NCI-H2107 (cell line): ENCODE measurements around the gene KDM4B.
"Not testable (repeated sequence)": the region's sequence is repeated elsewhere in the genome, so short reads cannot be mapped to it uniquely, and the experiment has no call there.

Experiments
- DNase-seq: peaks from one replicate; lab custom pipeline; 2025; lab: John Stamatoyannopoulos, UW

The KDM4B gene

DNA sequence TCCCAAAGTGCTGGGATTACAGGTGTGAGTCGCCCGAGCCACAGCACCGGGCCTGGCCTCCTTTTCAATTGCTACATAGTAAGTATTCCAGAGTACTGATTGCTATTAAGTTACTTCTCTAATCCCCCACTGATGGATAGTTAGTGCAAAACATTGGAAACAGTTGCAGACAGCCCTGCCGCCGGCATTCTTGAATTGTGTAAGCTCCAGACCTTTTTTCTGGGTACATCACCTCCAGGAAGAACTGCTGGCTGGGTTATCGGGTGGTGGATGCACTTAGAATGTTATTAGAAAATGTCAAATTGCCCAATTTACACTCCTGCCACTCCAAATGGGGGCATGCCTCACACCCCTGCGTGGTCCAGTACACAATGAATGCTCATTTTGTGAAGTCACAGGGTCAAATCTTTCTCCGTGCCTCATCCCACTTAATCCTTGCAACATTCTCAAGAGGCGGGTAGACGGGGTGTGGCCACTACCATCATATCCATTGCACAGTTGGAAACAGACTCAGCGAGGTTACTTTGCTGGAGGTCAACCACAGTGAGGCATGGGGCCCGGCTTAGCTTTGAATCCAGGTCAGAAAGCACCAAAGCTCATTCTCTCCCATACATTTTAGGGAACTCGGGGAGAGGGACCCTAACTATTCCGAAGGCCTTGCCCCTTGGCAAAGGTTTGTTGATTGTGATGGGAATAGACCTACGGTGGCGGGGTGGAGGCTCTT lies 1.0 kb upstream of the KDM4B start:
- no peak for DNase-seq

DNA sequence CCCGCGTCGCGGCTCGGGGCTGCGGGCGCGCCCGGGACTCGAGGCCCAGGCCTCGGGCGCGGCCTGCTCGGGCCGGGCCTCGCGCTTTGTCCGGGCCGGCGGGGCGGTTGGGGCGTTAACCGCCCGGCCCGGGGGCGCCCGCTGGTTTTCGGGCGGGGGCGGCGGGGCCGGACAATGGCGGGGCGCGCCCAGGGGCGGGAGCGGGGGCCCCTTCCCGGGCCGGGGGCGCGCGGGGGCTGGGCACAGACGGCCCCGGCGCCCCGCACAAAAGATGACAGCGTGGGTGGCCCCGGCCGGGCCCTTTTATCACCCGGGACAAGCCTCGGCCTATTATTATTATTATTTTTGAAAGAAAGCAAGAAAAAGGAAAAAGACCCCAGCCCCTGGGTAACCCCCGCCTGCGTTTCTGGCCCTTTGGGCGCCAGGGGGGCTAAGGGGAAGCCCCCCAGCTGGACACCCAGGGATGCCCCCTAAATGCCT lies 419 bp downstream of the KDM4B start:
- DNase-seq: no peak

DNA sequence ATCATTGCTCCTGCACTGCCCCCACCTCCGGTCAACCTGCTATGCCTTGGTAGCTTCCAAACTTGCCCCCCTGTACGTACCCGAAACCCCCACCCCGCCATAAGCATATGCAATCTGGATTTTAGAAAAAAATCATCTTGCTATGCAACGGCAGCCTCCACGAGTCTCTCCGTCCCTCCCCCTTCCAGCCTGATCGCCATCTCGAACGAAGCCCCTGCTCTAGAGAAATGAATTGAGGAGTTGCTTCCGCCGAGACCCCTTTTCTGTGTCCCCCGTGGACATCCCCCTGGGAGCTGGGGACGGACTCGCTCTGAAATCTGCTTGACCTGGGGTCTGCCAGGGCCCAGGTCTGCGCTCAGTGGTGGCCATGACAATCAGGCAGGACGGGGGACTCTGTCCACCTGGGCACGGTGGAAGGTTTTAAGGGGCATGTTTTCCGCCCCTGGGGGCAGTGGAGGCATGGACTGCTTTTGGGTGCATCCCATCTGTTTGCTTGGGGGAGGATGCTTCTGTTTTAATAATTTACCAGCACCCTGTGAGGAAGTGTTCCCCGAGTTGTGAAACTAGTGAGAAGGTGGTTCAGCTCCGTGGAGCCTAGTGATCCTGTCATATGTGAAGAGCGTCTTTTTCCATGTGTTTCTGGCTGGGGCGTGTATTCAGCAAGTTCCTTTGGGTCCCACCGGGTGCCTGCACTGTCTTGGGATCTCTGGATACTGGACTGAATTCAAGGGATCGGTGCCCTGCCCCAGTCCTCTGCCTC lies 1.0 kb downstream of the KDM4B start:
- no peak for DNase-seq

DNA sequence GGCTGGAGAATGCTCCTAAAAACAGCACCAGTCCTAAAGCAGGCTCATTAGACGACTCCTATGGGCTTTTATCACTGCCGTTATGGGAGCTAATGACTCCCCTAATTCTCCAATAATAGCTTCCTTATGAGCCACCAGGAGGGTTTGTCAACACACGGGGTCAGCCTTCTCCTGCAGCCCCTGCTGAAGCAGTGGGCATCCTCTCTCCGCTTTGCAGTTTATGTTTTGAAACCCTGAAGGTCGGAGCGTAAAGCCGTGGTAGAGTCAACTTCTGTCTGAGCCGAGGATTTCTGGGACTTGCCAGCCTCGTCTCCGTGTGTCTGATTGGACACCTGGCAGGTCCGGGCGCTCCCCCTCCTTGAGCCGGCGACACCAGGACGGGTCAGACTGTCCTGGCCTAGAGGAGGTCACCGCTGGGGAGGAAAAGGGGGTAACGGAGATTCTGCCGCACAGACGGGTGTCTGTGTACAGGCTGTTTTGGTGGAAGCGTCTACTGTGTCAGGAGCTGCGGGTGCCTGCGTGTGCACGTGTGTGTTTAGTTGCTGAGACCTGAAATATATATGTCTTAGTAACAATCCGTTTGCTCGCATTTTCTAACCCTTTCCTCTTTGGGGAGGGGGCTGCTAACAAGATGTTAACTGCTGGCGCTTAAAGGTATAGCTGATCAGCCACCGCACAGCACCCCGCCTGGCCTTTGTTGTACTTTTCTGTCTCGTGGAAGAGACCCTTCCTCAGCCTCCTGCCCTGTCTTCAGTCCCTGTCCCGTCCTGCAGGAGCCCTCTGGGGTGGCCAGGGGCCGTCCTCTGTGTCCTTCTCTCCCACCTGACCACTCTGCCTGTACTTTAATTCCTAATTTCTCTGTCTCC lies 1.9 kb downstream of the KDM4B start:
- no peak for DNase-seq

DNA sequence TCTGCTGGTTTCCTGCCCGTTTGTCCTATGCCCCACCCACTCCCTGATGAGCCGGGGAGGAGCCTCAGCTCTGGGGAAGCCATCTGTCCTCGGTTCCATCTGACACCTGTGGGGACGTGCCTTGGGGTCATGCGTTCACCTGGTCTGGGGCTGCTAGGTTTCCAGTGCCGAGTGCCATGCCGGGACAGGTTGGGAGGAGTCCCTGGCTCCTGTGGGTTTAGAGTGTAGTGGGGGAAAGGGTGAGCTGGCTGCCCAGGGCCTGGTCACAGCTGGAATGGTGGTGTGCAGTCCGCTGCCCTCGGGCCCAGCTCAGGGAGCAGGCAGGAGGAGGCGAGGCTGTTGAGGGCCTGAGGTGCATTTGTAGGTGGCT lies 2.5 kb downstream of the KDM4B start:
- DNase-seq: no peak

GRCh38 chr19:4971816-4972495 lies 3.0 kb downstream of the KDM4B start:
- DNase-seq: no peak

GRCh38 chr19:4972509-4973230 lies 3.8 kb downstream of the KDM4B start:
- no peak for DNase-seq

GRCh38 chr19:4974880-4975469 lies 6.1 kb downstream of the KDM4B start:
- DNase-seq: no peak

DNA sequence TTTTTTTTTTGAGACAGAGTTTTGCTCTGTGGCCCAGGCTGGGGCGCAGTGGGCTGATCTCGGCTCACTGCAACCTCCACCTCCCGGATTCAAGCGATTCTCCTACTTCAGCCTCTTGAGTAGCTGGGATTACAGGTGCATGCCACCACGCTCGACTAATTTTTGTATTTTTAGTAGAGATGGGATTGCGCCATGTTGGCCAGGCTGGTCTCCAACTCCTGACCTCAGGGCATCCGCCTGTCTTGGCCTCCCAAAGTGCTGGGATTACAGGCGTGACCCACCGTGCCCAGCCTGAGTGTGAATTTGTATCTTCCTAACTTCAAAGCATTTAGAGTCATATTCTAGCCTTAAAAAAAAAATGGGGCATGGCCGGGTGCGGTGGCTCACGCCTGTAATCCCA lies 6.7 kb downstream of the KDM4B start:
- not testable (repeated sequence) for DNase-seq

DNA sequence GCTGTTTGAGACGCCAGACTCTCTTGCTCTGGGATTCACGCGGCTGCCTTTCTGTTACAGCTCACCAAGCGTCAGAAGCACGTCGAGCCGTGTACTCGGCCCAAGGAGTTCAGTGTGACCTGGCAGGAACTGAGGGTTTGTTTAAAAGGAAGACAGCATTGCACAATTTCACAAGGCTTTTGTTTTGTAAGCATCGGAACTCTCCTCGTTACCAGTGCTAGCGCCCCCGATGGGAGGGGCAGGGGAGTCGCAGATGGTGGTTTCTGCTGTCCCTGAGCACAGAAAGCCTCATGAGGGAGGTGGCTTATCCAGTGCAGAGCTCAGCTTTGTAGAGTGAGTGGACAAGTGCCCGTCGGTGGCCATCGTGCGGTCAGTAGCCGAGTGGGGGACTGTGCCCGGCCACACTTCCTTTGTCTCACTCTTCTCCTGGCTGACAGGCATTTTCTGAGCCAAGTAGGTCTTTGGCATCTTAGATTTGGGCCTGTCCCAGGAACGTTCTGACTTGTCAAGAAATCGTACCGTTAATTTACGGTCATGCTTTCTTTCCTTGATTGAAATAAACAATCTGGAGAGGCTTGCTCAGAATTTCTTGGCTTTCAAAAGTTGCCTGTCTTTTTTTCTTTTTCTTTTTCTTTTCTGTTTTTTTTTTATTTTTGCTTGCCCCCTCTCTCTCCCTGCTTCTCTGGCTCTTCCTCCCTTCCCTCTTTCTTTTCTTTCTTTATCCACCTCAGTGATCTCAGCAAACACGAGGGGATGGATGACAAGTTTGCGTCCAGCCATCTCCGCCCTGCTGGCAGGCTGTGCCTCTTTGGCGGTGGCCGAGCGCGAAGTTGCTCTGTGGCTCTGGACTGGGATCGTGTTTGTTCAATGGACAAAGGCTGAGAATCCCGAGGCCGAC lies 7.7 kb downstream of the KDM4B start:
- no peak for DNase-seq

DNA sequence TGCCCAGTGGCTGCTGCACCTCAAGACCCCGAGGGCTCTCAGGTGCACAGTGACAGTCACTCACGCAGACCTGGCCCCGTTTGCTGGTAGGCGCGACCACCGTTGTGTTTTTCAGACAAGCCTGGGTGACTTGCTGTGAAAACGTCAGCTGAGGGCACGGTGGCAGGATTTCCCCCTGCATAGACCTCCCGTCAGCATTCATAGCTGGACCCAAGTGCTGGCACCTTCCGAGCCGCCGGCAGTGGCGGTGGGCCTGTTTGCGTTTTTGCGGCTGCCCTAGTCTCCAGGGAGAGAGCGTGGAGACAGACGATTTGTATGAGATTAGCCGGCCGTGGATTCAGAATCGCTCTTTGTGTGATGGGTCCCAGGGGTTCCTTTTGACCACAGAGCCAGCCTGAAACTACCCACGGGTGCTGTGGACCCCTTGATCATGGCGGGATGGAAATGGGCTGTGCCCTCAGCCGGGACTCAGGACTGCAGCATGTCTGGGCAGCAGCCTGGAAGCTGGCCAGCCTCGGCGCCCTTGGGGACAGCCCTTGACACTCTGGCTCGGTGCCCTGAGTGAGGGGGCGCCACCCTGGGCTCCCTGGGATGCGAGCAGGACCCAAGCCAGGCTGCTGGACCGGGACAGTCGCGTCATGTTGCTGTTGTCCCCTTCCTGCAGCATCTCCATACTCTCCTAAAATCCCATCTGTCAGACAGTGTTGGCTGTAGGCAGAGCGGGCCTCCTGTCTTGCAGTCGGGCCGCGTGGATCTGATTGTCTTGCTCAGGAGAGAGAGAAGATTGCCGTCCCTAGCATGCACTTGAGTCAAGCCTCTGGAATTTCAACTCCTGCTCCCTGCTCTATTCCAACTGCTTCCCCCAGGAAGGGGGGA lies 8.6 kb downstream of the KDM4B start:
- DNase-seq: no peak

DNA sequence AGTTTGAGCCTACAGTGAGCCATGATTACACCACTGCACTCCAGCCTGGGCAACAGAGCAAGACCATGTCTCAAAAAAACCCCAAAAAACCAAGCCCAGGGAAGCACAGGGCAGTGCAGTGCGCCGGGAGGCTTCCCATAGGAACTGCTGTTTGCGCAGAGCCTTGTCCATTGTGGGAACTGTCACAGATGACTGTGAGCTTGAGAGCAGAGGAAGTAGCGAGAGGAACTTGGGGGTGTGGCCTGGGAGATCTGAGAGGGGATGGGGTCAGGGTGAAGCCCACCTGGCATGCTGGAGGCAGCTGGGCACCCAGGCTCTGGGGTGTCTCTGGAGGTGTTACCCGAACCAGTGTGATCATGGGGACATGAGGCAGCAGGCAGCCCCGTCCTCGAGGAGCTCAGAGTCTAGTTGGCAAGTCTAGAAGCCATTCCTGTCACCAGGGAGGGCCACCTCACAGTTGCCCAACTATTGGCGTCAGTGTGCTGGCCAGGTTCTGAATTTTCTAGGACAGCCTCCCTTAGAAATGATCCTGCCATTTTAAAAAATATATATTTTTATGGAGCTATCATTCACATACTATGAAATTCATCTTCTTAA lies 10.4 kb downstream of the KDM4B start:
- DNase-seq: no peak

GRCh38 chr19:4980067-4980466 lies 11.2 kb downstream of the KDM4B start:
- no peak for DNase-seq

GRCh38 chr19:4980838-4981680 lies 12.1 kb downstream of the KDM4B start:
- no peak for DNase-seq

DNA sequence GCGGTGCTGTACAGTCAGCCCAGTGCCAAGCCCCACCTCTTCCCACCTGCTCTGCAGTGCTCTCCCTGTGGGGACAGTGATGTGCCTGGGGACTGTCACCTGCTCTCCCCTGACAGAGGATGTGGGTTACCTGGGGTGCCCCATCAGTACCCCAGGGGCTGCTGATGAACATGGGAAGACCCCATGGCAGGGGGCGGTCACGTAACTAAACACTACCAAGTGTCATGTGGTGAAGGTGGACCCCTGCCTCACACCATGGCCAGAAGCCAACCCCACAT lies 12.7 kb downstream of the KDM4B start:
- DNase-seq: no peak

DNA sequence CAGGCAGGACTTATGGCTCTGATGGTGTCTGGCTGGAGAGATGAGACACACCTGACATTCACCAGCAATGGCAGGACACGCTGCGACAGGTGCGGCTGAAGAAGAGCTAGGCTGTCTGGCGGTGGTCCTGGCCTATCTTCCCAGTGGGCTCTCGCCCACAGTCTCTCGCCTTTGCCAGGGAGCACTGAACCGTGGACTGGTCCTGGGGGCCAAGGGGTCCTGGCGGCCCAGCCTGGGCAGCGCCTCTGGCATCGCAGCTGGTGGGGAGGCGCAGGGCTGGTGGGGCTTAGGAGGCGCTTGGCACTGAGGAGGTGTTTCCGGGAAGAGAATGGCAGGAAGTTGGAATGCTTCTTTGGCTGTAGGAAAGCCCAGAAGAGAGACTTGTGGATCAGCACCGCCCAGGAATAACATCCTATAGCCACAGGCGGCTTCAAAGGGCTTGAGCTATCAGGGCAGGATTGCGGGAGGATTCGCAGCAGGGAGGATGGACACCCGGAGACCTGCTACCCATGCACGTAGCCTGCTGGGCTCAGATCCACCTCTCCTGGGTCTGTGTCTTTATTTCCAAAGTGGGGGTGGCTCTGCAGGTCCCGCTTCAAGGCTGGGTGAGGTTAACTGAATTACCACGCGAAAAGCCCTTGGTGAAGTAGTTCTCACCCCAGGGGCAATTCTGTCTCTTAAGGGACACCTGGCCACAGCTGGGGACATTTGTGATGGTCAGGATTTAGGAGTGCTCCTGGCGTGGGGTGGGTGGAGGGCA lies 14.6 kb downstream of the KDM4B start:
- no peak for DNase-seq

GRCh38 chr19:4984106-4984380 lies 15.1 kb downstream of the KDM4B start:
- DNase-seq: no peak
